Adrenal gland (tissue), 12 donors: Measurements from ENCODE around the gene TMEM8B. TPM values are rescaled to one million over a fixed set of nuclear protein-coding genes. Genes with fewer than 3 reads are reported as not detected.
A peak's percentile ranks its signal among the peaks of the same experiment; 100 is the strongest.

ENCODE experiments used
- DNase-seq, 7 donors: peaks; one replicate each; pipeline ENCODE4 v3.0.0-alpha.2; 2019 to 2020
- H3K27ac ChIP-seq, 5 donors: fragments of 200-600 bp; sonication (generic) in 4 of 5; 1 replicate in 3 of 5; 2 replicates in 2 of 5; pipeline versions ENCODE4 v1.5.1 to v1.8.0; 2016 to 2020; ENCODE audit warnings: mild to moderate bottlenecking in 1 of 5
- H3K27me3 ChIP-seq: fragments of 200-600 bp; 2 replicates; pipeline ENCODE4 v1.8.0; 2021
- H3K36me3 ChIP-seq, 2 donors: fragments of 200-600 bp; replicated peaks in 1 of 2; 1 replicate in 1 of 2; 2 replicates in 1 of 2; pipeline versions ENCODE4 v1.5.1 to v1.8.0; 2018 to 2022
- H3K4me1 ChIP-seq, 2 donors: fragments of 200-600 bp; replicated peaks in 1 of 2; 1 replicate in 1 of 2; 2 replicates in 1 of 2; pipeline versions ENCODE4 v1.5.1 to v1.8.0; 2018 to 2021
- H3K4me3 ChIP-seq, 4 donors: fragments of 200-600 bp; sonication (generic) in 3 of 4; one replicate each; pipeline ENCODE4 v1.5.1; 2016 to 2018
- H3K9me3 ChIP-seq, 3 donors: fragments of 200-600 bp; sonication (generic) in 1 of 3; replicated peaks in 1 of 3; 1 replicate in 2 of 3; 2 replicates in 1 of 3; pipeline versions ENCODE4 v1.5.1 to v1.8.0; 2016 to 2021
- CTCF ChIP-seq, 6 experiments: fragments of 450-650 bp in 4 of 6; fragments of 200-600 bp in 2 of 6; sonication (generic) in 1 of 6; IDR thresholded peaks; 1 replicate in 5 of 6; 2 replicates in 1 of 6; pipeline versions ENCODE4 v1.5.1 to v1.8.0; 2016 to 2021; ENCODE audit warnings: antibody characterized with exemption in 6 of 6, mild to moderate bottlenecking in 2 of 6, moderate library complexity in 1 of 6
- POLR2A ChIP-seq, 2 donors: fragments of 450-650 bp; IDR thresholded peaks; one replicate each; pipeline ENCODE4 v1.6.1; 2017; ENCODE audit warnings: antibody characterized with exemption in 2 of 2, mild to moderate bottlenecking in 2 of 2, moderate library complexity in 1 of 2
- WGBS, 4 donors: extraction: QIAGEN DNeasy Blood & Tissue Kit in 2 of 4; methylation state at CpG; one replicate each; pipeline versions ENCODE4 v1.1.5 to v1.1.7; 2013 to 2017; 5-methylcytosine and 5-hydroxymethylcytosine counted together
- intact Hi-C, 2 donors: fragments of 100-400 bp; cut with DNase I; formaldehyde crosslinking; loops; one replicate each; pipeline versions ENCODE4 v1.14.1 to v1.15.0; 2022 to 2023
- polyA plus RNA-seq, 3 donors: library from polyadenylated mRNA; stranded (reverse); fragments of 200-250 nt in 2 of 3; fragments of 350-450 nt in 1 of 3; fragmentation: Illumina TruSeq in 1 of 3; extraction: RNeasy Lipid Tissue Mini Kit (QIAGEN cat#74804) in 1 of 3; gene quantifications; one replicate each; pipeline ENCODE4 v1.2.3, GENCODE V29; 2013 to 2014
- total RNA-seq, 9 donors: library from RNA; depleted of rRNA in 4 of 9; stranded (reverse); fragments of >200 nt in 4 of 9; fragments of 120-200 nt in 1 of 9; fragmentation: NEBNext Ultra II Directional in 1 of 9; extraction: Animal tissue kit (Norgen Biotek cat#: 25700) in 1 of 9; gene quantifications; one replicate each; pipeline versions ENCODE4 v1.1.0 to v1.2.4, GENCODE V29; 2013 to 2023
- donor health status: healthy with polysubstance abuse.
- donor health status: Bipolar disorder and iron deficiency.
- donor health status: DM: yes; HTN: yes; CAD: no.
- donor health status: DM: no; HTN: no; CAD: no.
- donor health status: DM: no; HTN: no; CAD: no.
- donor health status: DM: yes; HTN: yes; CAD: no.

TMEM8B gene
- total and polyA plus RNA-seq, 12 donors, result 5.5 to 43.6 (median 19.8) TPM

- Histone ChIP-seq H3K9me3 (no peaks in the 10 kb centered on the region), H3K27me3 (peaks cover 8% of the 10 kb centered on the region), H3K4me3 (no peak overlapping the region), H3K4me1 (no peaks in the 10 kb centered on the region), H3K27ac (no peak overlapping the region), H3K36me3 (no peaks in the 10 kb centered on the region)
- DNase-seq, result peak in 1 of 7 donors; percentile 39
- intact Hi-C loops, result no loop called here
- TF ChIP-seq CTCF (IDR thresholded peaks at IDR 0.05), result no peak
- no peak for TF ChIP-seq POLR2A (IDR thresholded peaks at IDR 0.05)
- WGBS, 4 donors, result 80 to 94% (median 88%) methylated on average over 4 of the region's 4 CpGs
Measured at GRCh38 chr9:35862328-35862727, 33.3 kb downstream of the TMEM8B start.

DNA sequence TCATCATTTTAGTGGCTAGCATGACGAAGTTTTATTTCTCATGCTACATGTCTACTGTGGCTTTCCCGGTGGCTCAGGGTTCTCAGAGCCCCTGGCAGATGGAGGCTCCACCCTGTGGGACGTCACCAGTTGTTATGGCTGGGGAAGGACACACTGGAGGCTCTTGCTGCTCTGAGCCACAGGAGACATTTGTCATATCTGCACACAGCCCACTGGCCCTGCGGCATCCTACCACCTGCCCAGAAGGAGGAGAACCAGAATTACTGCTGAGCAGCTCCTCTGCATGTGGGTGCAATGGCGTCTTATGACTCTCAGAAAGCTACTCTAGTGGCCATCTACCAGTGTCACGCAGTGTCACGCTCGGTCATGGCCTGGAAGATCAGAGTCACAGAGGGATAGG, 34.6 kb downstream of the TMEM8B start:
- H3K27me3 ChIP-seq, result peaks cover 8% of the 10 kb centered on the region
- H3K9me3 ChIP-seq, result no peaks in the 10 kb centered on the region
- H3K4me1 ChIP-seq, result no peaks in the 10 kb centered on the region
- H3K36me3 ChIP-seq, result no peaks in the 10 kb centered on the region
- TF ChIP-seq POLR2A (IDR thresholded peaks at IDR 0.05) (no peak), CTCF (IDR thresholded peaks at IDR 0.05) (no peak)
- 60 to 76% (median 67%) methylated on average over 1 to 8 of the region's 8 CpGs for WGBS, 4 donors
- intact Hi-C loops, result no loop called here
- no peak overlapping the region for H3K4me3 ChIP-seq
- peak in 2 of 7 donors; percentile 17 to 45 for DNase-seq
- no peak overlapping the region for H3K27ac ChIP-seq

- no peaks in the 10 kb centered on the region for H3K9me3 ChIP-seq
- H3K4me3 ChIP-seq, result no peak overlapping the region
- H3K27ac ChIP-seq, result no peak overlapping the region
- H3K27me3 ChIP-seq, result peaks cover 8% of the 10 kb centered on the region
- no peaks in the 10 kb centered on the region for H3K36me3 ChIP-seq
- TF ChIP-seq CTCF (IDR thresholded peaks at IDR 0.05) (no peak), POLR2A (IDR thresholded peaks at IDR 0.05) (no peak)
- intact Hi-C loops, result no loop called here
- WGBS, 4 donors, result 72 to 91% (median 83%) methylated on average over 6 to 8 of the region's 8 CpGs
- no peaks in the 10 kb centered on the region for H3K4me1 ChIP-seq
- DNase-seq, result peak in 1 of 7 donors; percentile 27
Measured at GRCh38 chr9:35864695-35865255, 35.7 kb downstream of the TMEM8B start.

DNA sequence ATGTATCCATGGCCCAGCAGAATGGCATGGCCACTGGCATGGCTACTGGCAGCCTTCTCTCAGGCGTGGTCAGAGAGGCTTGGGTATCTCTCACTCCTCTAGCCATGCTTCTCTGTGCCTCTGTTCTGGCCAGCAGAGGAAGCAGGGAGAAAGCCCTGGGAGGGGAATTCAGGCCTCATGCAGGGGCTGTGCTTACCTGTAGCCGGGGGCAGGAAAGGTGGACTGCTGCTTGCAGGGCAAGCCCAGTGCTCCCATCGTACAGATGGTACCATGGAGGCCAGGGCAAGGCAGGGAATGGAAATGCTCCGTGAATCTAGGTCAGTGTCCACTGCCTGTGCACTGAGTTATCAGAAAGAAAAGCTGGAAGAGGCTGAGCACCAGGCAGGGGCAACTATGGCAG, 38.5 kb downstream of the TMEM8B start:
- no peak overlapping the region for H3K4me3 ChIP-seq
- H3K9me3 ChIP-seq, result no peaks in the 10 kb centered on the region
- TF ChIP-seq CTCF (IDR thresholded peaks at IDR 0.05), result no peak
- TF ChIP-seq POLR2A (IDR thresholded peaks at IDR 0.05), result no peak
- H3K36me3 ChIP-seq, result no peaks in the 10 kb centered on the region
- peaks cover 12% of the 10 kb centered on the region for H3K27me3 ChIP-seq
- no peak overlapping the region for H3K27ac ChIP-seq
- intact Hi-C loops, result no loop called here
- DNase-seq, result peak in 1 of 7 donors; percentile 30
- H3K4me1 ChIP-seq, result no peaks in the 10 kb centered on the region
- 84 to 89% (median 86%) methylated on average over 3 to 4 of the region's 4 CpGs for WGBS, 4 donors
